Activated CD4-positive, alpha-beta T cell treated with anti-CD3 and anti-CD28 coated beads for 36 hours (primary cell): ENCODE results near the gene CAPNS2. TPM values are rescaled to one million over a fixed set of nuclear protein-coding genes. Genes with fewer than 3 reads are reported as not detected.

Experiments
- ATAC-seq: fragments of 200-7000 bp; cut with Tn5 transposase; one replicate; pipeline ENCODE4 v1.10.0; 2021; ENCODE audit warnings: mild to moderate bottlenecking, moderate library complexity
- CTCF ChIA-PET: fragments of 350-600 bp; sonication (Branson Sonifier 250); formaldehyde crosslinking; loops from one replicate; lab custom pipeline; 2021; ENCODE audit warnings: antibody characterized with exemption; lab: Charles Lee
- POLR2A ChIA-PET: fragments of 350-600 bp; sonication (Branson Sonifier 250); formaldehyde crosslinking; loops from one replicate; lab custom pipeline; 2021; ENCODE audit warnings: antibody characterized with exemption, inconsistent platforms; lab: Charles Lee
- DNase-seq: peaks from one replicate; pipeline ENCODE4 v3.0.0-alpha.2; 2020
- H3K27ac Mint-ChIP-seq: one replicate; pipeline ENCODE4 v1.8.0; 2021; ENCODE audit warnings: mixed read lengths
- H3K27me3 Mint-ChIP-seq: one replicate; pipeline ENCODE4 v1.8.0; 2021; ENCODE audit warnings: mixed read lengths
- H3K36me3 Mint-ChIP-seq: one replicate; pipeline ENCODE4 v1.8.0; 2021; ENCODE audit warnings: low read depth, mixed read lengths
- H3K4me1 Mint-ChIP-seq: one replicate; pipeline ENCODE4 v1.8.0; 2021; ENCODE audit warnings: mixed read lengths
- H3K4me3 Mint-ChIP-seq: one replicate; pipeline ENCODE4 v1.8.0; 2021; ENCODE audit warnings: mild to moderate bottlenecking, moderate library complexity, mixed read lengths
- H3K9me3 Mint-ChIP-seq: one replicate; pipeline ENCODE4 v1.8.0; 2021; ENCODE audit warnings: low read depth, mixed read lengths
- intact Hi-C, 2 experiments: fragments of 100-400 bp; cut with DNase I in 1 of 2; cut with micrococcal nuclease in 1 of 2; formaldehyde crosslinking; loops; one replicate each; pipeline versions ENCODE4 v1.14.2 to v1.15.1; 2022 to 2024; cut with DNase I, micrococcal nuclease
- total RNA-seq, 2 experiments: library from RNA; stranded (reverse); gene quantifications; one replicate each; pipeline ENCODE4 v1.2.3, GENCODE V29; 2021

CAPNS2 gene
- total RNA-seq, 2 experiments from 2014 or later: not detected

- DNase-seq (no peak), ATAC-seq (peak; percentile 70)
- Mint-ChIP-seq H3K9me3 (no peaks in the 10 kb centered on the region), H3K36me3 (no peaks in the 10 kb centered on the region), H3K4me3 (no peak overlapping the region), H3K27me3 (no peaks in the 10 kb centered on the region), H3K4me1 (no peaks in the 10 kb centered on the region), H3K27ac (no peak overlapping the region)
- ChIA-PET CTCF (interaction anchor here (1.3 kb wide), 1 partner anchor 78 kb away, joined by 3 read pairs; no protein-coding TSS in a partner anchor), POLR2A (no interaction called here)
- intact Hi-C loops: loop anchor here (1.0 to 10.0 kb wide), 3 partner anchors 77 to 302 kb away; no protein-coding TSS in a partner anchor
These were observed 23.9 kb upstream of the CAPNS2 start for GRCh38 chr16:55542459-55543082.

- intact Hi-C loops: loop anchor here (1.0 to 10.0 kb wide), 3 partner anchors 78 to 301 kb away; no protein-coding TSS in a partner anchor
- Mint-ChIP-seq H3K36me3 (no peaks in the 10 kb centered on the region), H3K27ac (no peak overlapping the region), H3K4me1 (no peaks in the 10 kb centered on the region), H3K27me3 (no peaks in the 10 kb centered on the region), H3K9me3 (no peaks in the 10 kb centered on the region), H3K4me3 (no peak overlapping the region)
- ATAC-seq (no peak), DNase-seq (no peak)
- ChIA-PET CTCF (interaction anchor here (2.1 kb wide), 1 partner anchor 77 kb away, joined by 27 read pairs; no protein-coding TSS in a partner anchor), POLR2A (no interaction called here)
These were observed 23.0 kb upstream of the CAPNS2 start for GRCh38 chr16:55543472-55543871.

- H3K4me1 Mint-ChIP-seq: no peaks in the 10 kb centered on the region
- H3K27ac Mint-ChIP-seq: no peak overlapping the region
- ChIA-PET CTCF (no interaction called here), POLR2A (no interaction called here)
- H3K36me3 Mint-ChIP-seq: no peaks in the 10 kb centered on the region
- peaks cover 2% of the 10 kb centered on the region for H3K27me3 Mint-ChIP-seq
- intact Hi-C loops: no loop called here
- H3K9me3 Mint-ChIP-seq: no peaks in the 10 kb centered on the region
- DNase-seq (no peak), ATAC-seq (no peak)
- no peak overlapping the region for H3K4me3 Mint-ChIP-seq
These were observed 13.9 kb upstream of the CAPNS2 start for GRCh38 chr16:55552621-55553020.

DNA sequence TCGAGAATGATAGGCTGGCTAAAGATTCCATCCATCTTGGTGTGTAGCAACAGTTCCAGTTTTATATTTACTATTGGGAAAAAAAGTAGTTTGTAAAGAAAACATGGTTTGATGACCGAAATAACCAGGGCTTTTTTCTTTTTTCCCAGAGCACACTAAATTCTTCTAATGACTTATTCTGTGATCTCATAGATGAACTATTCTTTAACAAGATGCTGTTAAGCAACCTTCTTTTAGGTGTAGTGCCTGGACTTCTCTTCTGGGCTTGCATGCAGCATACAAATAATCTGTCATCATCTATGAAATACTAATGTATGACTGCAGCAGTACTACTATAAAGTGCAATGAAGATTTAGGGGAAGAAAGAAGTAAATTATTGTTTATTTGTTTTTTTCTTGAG, 11.0 kb upstream of the CAPNS2 start:
- H3K27me3 Mint-ChIP-seq: peaks cover 2% of the 10 kb centered on the region
- no peaks in the 10 kb centered on the region for H3K4me1 Mint-ChIP-seq
- H3K27ac Mint-ChIP-seq: no peak overlapping the region
- ChIA-PET CTCF (no interaction called here), POLR2A (no interaction called here)
- DNase-seq (no peak), ATAC-seq (no peak)
- intact Hi-C loops: no loop called here
- no peaks in the 10 kb centered on the region for H3K36me3 Mint-ChIP-seq
- H3K4me3 Mint-ChIP-seq: no peak overlapping the region
- H3K9me3 Mint-ChIP-seq: no peaks in the 10 kb centered on the region

- H3K27me3 Mint-ChIP-seq: peaks cover 5% of the 10 kb centered on the region
- no peak overlapping the region for H3K27ac Mint-ChIP-seq
- DNase-seq (no peak), ATAC-seq (no peak)
- no peaks in the 10 kb centered on the region for H3K36me3 Mint-ChIP-seq
- CTCF ChIA-PET: no interaction called here
- no peaks in the 10 kb centered on the region for H3K9me3 Mint-ChIP-seq
- POLR2A ChIA-PET: no interaction called here
- H3K4me3 Mint-ChIP-seq: no peak overlapping the region
- intact Hi-C loops: no loop called here
- no peaks in the 10 kb centered on the region for H3K4me1 Mint-ChIP-seq
These were observed 9.3 kb upstream of the CAPNS2 start for GRCh38 chr16:55557186-55557585.

DNA sequence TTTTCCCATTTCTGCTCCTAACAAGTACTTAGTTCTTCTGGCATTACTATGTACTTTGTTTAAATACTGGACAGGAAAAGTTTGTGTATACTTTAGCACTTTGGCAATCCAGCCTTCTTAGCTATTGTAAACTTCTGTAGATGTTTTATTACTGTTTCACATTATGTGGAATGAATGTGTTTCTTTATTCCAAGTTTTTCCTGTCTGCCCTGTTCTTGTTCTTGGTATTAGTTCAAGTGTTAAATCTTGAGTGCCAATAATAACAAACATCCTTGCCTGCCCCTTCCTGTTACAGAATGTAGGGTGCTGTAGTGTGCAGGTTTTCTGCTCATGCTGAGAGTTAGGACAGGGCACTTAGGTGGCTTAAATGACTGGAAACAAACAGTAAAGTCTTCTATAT, 7.3 kb upstream of the CAPNS2 start:
- intact Hi-C loops: no loop called here

DNA sequence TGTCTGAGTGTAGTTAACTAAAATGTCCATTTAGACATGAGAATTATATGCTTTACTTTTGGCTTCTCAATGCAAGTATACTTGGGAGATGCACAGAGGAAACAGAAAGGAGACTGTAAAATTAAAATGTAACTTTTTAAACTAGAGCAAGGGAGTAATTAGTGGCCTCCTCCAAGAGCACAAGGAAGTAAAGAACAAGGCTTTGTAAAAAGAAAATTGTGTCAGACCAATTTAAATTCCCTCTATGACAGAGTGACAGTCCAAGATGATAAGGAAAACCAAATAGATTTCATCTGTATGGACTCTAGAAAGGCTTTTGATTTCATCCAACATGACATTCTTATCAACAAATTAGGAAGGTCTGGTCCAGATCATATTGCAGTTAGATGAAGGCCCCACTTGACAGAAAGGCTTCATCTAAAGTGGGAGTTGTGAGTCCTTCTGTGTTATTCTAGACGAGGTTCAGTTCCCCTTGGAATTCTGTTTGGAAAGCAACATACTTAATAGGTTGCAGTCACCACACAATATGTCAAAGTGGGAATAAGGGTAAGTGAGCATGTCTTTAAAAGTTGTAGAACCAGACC, 6.5 kb upstream of the CAPNS2 start:
- Mint-ChIP-seq H3K36me3 (no peaks in the 10 kb centered on the region), H3K4me1 (no peaks in the 10 kb centered on the region), H3K27ac (no peak overlapping the region), H3K27me3 (peaks cover 9% of the 10 kb centered on the region), H3K9me3 (no peaks in the 10 kb centered on the region), H3K4me3 (no peak overlapping the region)
- DNase-seq: no peak
- ATAC-seq: no peak
- intact Hi-C loops: no loop called here
- ChIA-PET POLR2A (no interaction called here), CTCF (interaction anchor here (0.6 to 0.8 kb wide), 2 partner anchors 89 to 141 kb away, joined by 3 read pairs; no protein-coding TSS in a partner anchor)

More for the DNA sequence above, 7.3 kb upstream of the CAPNS2 start:
- Mint-ChIP-seq H3K36me3 (no peaks in the 10 kb centered on the region), H3K4me1 (no peaks in the 10 kb centered on the region), H3K27me3 (peaks cover 9% of the 10 kb centered on the region), H3K9me3 (no peaks in the 10 kb centered on the region), H3K4me3 (no peak overlapping the region), H3K27ac (no peak overlapping the region)
- ATAC-seq (no peak), DNase-seq (no peak)
- POLR2A ChIA-PET: no interaction called here
- CTCF ChIA-PET: interaction anchor here (0.8 kb wide), 2 partner anchors 94 to 142 kb away, joined by 3 to 4 read pairs; no protein-coding TSS in a partner anchor

DNA sequence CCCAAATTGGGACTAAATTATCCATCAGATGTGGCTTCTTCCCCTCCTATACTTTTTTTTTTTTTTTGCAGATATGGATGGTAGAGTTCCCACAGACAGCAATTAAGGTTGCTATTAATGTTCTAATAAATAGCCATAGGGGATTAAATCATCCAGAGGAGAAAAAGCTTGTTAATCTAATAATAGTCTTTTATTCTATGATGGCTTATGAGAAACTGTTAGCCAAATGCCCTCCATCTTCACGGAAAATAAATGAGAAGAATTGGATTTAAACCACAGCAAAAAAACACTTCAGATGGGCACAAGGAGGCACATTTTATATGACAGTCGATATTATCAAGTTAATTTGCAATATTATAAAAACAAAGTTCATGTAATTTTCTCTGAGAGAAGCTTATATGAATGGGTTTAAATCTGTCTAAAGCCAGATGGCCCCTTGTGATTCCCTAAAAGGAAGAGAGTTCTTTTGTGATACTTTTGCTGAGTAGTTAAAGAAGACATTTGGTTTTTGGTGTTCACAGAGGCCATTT, 5.1 kb upstream of the CAPNS2 start:
- Mint-ChIP-seq H3K27ac (no peak overlapping the region), H3K36me3 (no peaks in the 10 kb centered on the region), H3K4me3 (no peak overlapping the region), H3K4me1 (no peaks in the 10 kb centered on the region), H3K27me3 (peaks cover 9% of the 10 kb centered on the region), H3K9me3 (no peaks in the 10 kb centered on the region)
- CTCF ChIA-PET: interaction anchor here (1.0 kb wide), 1 partner anchor 25 kb away, joined by 4 read pairs; no protein-coding TSS in a partner anchor
- ATAC-seq (no peak), DNase-seq (no peak)
- POLR2A ChIA-PET: no interaction called here
- intact Hi-C loops: no loop called here

GRCh38 chr16:55562936-55563335, 3.5 kb upstream of the CAPNS2 start:
- POLR2A ChIA-PET: no interaction called here
- H3K36me3 Mint-ChIP-seq: no peaks in the 10 kb centered on the region
- CTCF ChIA-PET: no interaction called here
- peaks cover 9% of the 10 kb centered on the region for H3K27me3 Mint-ChIP-seq
- intact Hi-C loops: no loop called here
- no peaks in the 10 kb centered on the region for H3K4me1 Mint-ChIP-seq
- ATAC-seq (no peak), DNase-seq (no peak)
- H3K4me3 Mint-ChIP-seq: no peak overlapping the region
- H3K9me3 Mint-ChIP-seq: no peaks in the 10 kb centered on the region
- no peak overlapping the region for H3K27ac Mint-ChIP-seq

GRCh38 chr16:55563797-55564196, 2.7 kb upstream of the CAPNS2 start:
- DNase-seq (no peak), ATAC-seq (no peak)
- H3K9me3 Mint-ChIP-seq: no peaks in the 10 kb centered on the region
- H3K27me3 Mint-ChIP-seq: peaks cover 9% of the 10 kb centered on the region
- no peaks in the 10 kb centered on the region for H3K36me3 Mint-ChIP-seq
- intact Hi-C loops: no loop called here
- CTCF ChIA-PET: no interaction called here
- H3K4me3 Mint-ChIP-seq: no peak overlapping the region
- no peaks in the 10 kb centered on the region for H3K4me1 Mint-ChIP-seq
- POLR2A ChIA-PET: no interaction called here
- no peak overlapping the region for H3K27ac Mint-ChIP-seq

GRCh38 chr16:55565086-55565485, 1.4 kb upstream of the CAPNS2 start:
- Mint-ChIP-seq H3K27me3 (peaks cover 12% of the 10 kb centered on the region), H3K4me1 (no peaks in the 10 kb centered on the region), H3K4me3 (no peak overlapping the region), H3K27ac (no peak overlapping the region), H3K9me3 (no peaks in the 10 kb centered on the region), H3K36me3 (no peaks in the 10 kb centered on the region)
- DNase-seq (no peak), ATAC-seq (no peak)
- ChIA-PET CTCF (no interaction called here), POLR2A (no interaction called here)
- intact Hi-C loops: no loop called here

GRCh38 chr16:55567382-55567781, 898 bp downstream of the CAPNS2 start:
- Mint-ChIP-seq H3K27ac (no peak overlapping the region), H3K27me3 (peaks cover 9% of the 10 kb centered on the region), H3K4me1 (no peaks in the 10 kb centered on the region), H3K9me3 (no peaks in the 10 kb centered on the region), H3K36me3 (no peaks in the 10 kb centered on the region), H3K4me3 (no peak overlapping the region)
- intact Hi-C loops: no loop called here
- POLR2A ChIA-PET: interaction anchor here (0.9 kb wide), 1 partner anchor 52 kb away, joined by 3 read pairs; no protein-coding TSS in a partner anchor
- DNase-seq: no peak
- no peak for ATAC-seq
- CTCF ChIA-PET: no interaction called here
